Nephron progenitor cell (in vitro differentiated cells): ENCODE results near the gene PIP4K2C.
"Not testable (repeated sequence)": the region's sequence is repeated elsewhere in the genome, so short reads cannot be mapped to it uniquely, and the experiment has no call there.

Source experiments
- DNase-seq: peaks from one replicate; pipeline ENCODE4 v3.0.0; 2021
- H3K27ac Mint-ChIP-seq: 2 replicates; pipeline ENCODE4 v1.8.0; 2021; ENCODE audit warnings: mild to moderate bottlenecking, moderate library complexity, mixed read lengths
- H3K27me3 Mint-ChIP-seq: 2 replicates; pipeline ENCODE4 v1.8.0; 2021; ENCODE audit warnings: mild to moderate bottlenecking, low read depth, mixed read lengths; ENCODE audit not compliant: poor library complexity
- H3K36me3 Mint-ChIP-seq: 2 replicates; pipeline ENCODE4 v1.8.0; 2021; ENCODE audit warnings: low read depth, mixed read lengths
- H3K4me1 Mint-ChIP-seq: 2 replicates; pipeline ENCODE4 v1.8.0; 2021; ENCODE audit warnings: mixed read lengths
- H3K4me3 Mint-ChIP-seq: 2 replicates; pipeline ENCODE4 v1.8.0; 2021; ENCODE audit warnings: mild to moderate bottlenecking, moderate library complexity, mixed read lengths
- H3K9me3 Mint-ChIP-seq: 2 replicates; pipeline ENCODE4 v1.8.0; 2021; ENCODE audit warnings: mild to moderate bottlenecking, moderate library complexity, mixed read lengths
- TF ChIP-seq, protein P1 (sequence below): fragments of 200-600 bp; sonication (generic); IDR thresholded peaks from 2 replicates; pipeline ENCODE4 v1.5.0; 2021; ENCODE audit warnings: antibody characterized with exemption

The PIP4K2C gene

DNA sequence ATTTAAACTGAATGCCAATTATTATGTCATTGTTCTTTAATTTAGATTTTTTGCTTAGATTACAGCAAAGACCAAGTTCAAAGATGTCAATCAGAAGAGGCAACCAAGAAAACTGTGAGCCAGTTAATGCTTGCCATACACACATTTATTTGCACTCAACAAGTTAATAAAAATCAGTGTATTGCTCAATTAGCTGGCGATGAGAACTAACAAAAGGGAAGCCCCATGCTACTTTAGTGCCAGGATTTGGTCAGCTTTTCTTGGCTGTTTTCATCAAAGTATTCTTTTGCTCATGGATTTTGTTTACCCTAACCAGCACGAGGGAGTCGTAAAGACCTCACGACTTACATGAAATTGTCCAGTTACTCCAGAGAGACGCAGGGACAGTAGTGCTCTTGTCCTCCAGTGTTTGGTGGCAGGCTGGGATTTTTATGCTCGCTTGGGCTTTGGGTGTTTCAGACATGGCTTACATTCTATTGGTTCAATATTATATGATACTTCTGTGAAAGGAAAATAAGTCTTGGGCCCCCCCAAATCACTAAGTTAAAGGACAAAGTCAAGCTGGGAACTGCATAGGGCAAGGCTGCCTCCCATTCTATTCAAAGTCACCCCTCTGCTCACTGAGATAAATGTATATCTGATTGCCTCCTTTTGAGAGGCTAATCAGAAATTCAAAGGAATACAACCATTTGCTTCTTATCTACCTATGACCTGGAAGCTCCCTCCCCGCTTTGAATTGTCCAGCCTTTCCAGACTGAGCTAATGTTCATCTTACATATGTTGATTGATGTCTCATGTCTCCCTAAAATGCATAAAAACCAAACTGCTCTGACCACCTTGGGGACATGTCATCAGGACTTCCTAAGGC, 49.4 kb downstream of the PIP4K2C start:
- Mint-ChIP-seq H3K36me3 (no peaks in the 10 kb centered on the region), H3K27me3 (peaks cover 61% of the 10 kb centered on the region), H3K4me1 (no peaks in the 10 kb centered on the region), H3K4me3 (no peak overlapping the region), H3K9me3 (peaks cover 31% of the 10 kb centered on the region), H3K27ac (no peak overlapping the region)
- TF ChIP-seq, protein P1, sequence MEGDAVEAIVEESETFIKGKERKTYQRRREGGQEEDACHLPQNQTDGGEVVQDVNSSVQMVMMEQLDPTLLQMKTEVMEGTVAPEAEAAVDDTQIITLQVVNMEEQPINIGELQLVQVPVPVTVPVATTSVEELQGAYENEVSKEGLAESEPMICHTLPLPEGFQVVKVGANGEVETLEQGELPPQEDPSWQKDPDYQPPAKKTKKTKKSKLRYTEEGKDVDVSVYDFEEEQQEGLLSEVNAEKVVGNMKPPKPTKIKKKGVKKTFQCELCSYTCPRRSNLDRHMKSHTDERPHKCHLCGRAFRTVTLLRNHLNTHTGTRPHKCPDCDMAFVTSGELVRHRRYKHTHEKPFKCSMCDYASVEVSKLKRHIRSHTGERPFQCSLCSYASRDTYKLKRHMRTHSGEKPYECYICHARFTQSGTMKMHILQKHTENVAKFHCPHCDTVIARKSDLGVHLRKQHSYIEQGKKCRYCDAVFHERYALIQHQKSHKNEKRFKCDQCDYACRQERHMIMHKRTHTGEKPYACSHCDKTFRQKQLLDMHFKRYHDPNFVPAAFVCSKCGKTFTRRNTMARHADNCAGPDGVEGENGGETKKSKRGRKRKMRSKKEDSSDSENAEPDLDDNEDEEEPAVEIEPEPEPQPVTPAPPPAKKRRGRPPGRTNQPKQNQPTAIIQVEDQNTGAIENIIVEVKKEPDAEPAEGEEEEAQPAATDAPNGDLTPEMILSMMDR = no peak
- DNase-seq = no peak

DNA sequence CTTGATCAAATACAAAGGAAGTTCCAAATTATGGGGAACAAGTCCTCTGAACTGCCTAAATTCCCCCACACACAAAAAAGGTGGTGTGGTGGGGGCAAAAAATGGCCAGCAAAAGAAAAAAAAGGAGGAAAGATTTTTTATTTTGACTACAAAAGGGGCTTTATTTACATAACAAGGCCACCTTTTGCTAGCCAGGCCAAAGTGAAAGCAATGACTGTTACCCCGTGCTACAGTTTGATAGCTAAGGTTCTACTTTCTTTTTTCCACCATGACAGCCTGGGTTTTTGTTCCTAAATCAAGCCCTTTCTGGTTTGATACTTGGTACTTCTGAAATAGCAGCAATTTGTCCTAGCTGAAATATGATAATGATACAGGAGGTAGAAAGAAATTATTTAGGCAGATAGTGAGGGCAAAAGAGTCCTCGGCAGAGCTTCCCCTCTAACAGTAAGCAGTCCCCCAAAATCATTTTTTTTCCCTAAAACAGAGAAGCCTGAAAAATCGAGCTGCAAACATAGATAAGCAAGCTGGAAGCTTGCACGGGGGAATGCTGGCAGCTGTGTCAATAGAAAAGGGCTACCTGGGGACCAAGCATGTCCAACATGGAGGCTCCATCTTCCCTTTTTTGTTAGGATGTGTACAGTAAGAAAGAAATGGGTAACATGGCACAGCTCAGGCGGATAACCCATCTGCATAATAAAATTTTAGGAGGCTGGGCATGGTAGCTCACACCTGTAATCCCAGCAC, 50.9 kb downstream of the PIP4K2C start:
- TF ChIP-seq, protein P1 = no peak
- Mint-ChIP-seq H3K9me3 (peaks cover 40% of the 10 kb centered on the region), H3K36me3 (no peaks in the 10 kb centered on the region), H3K4me1 (no peaks in the 10 kb centered on the region), H3K4me3 (no peak overlapping the region), H3K27ac (no peak overlapping the region), H3K27me3 (peaks cover 50% of the 10 kb centered on the region)
- DNase-seq = no peak

DNA sequence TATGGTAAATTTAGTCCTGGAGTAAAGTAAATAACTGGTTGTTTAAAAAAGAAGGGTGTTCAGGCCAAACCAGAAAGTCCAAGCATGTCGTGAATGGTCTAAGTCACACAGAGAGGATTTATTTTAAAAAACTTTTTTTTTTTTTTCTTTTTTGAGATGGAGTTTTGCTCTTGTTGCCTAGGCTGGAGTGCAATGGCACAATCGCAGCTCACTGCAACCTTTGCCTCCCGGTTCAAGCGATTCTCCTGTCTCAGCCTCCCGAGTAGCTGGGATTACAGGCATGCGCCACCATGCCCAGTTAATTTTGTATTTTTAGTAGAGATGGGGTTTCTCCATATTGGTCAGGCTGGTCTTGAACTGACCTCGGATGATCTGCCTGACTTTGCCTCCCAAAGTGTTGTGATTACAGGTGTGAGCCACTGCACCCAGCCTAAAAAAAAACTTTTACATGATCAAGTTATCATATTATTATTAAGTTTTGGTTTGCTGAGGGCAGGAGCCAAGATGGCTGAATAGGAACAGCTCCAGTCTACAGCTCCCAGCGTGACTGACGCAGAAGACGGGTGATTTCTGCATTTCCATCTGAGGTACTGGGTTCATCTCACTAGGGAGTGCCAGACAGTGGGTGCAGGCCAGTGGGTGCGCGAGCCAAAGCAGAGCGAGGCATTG, 55.1 kb downstream of the PIP4K2C start:
- peaks cover 44% of the 10 kb centered on the region for H3K9me3 Mint-ChIP-seq
- not testable (repeated sequence) for DNase-seq, H3K4me1 Mint-ChIP-seq, H3K4me3 Mint-ChIP-seq, H3K27ac Mint-ChIP-seq, H3K36me3 Mint-ChIP-seq
- peaks cover 11% of the 10 kb centered on the region for H3K27me3 Mint-ChIP-seq

DNA sequence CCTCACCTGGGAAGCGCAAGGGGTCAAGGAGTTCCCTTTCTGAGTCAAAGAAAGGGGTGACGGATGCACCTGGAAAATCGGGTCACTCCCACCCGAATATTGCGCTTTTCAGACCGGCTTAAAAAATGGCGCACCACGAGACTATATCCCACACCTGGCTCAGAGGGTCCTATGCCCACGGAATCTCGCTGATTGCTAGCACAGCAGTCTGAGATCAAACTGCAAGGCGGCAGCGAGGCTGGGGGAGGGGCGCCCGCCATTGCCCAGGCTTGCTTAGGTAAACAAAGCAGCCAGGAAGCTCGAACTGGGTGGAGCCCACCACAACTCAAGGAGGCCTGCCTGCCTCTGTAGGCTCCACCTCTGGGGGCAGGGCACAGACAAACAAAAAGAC, 55.7 kb downstream of the PIP4K2C start:
- H3K27ac Mint-ChIP-seq, H3K4me3 Mint-ChIP-seq, DNase-seq, H3K4me1 Mint-ChIP-seq, H3K27me3 Mint-ChIP-seq, H3K36me3 Mint-ChIP-seq: not testable (repeated sequence)
- H3K9me3 Mint-ChIP-seq = peaks cover 41% of the 10 kb centered on the region
